HG03108 (cell line): Measurements from ENCODE around the gene CYP4F22.
"Not testable (repeated sequence)": the region's sequence is repeated elsewhere in the genome, so short reads cannot be mapped to it uniquely, and the experiment has no call there.

Experiments
- ATAC-seq: cut with Tn5 transposase; IDR thresholded peaks from one replicate; pipeline ENCODE4 v1.9.1; 2021; ENCODE audit warnings: moderate library complexity; ENCODE audit not compliant: unreplicated experiment

The CYP4F22 gene

GRCh38 chr19:15508035-15508710 lies at the start of gene CYP4F22:
TSS of gene CYP4F22 (plus strand) at chr19:15508525. CDS start at chr19:15525337, 16,812 bp downstream.
- ATAC-seq, result no peak

DNA sequence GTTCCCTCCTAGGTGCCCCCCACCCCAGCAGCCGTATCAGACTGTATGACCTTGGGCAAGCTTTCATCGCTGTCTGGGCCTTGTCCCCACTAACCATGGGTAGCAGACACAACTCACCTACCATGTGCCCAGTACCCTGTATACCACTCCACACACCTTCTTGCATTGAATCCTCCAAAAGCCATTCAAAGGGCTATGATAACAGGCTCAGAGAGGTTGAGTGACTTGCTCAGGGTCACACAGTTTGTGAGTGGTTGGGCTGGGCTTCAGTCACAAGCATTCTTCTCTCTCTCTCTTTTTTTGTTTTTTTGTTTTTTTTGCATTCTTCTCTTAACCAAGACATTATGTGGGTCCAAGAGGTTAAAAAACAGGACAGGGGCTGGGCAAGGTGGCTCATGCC lies 46.6 kb upstream of the CYP4F22 start:
- no peak for ATAC-seq

GRCh38 chr19:15463861-15464371 lies 44.4 kb upstream of the CYP4F22 start:
- peak; percentile 37 for ATAC-seq

DNA sequence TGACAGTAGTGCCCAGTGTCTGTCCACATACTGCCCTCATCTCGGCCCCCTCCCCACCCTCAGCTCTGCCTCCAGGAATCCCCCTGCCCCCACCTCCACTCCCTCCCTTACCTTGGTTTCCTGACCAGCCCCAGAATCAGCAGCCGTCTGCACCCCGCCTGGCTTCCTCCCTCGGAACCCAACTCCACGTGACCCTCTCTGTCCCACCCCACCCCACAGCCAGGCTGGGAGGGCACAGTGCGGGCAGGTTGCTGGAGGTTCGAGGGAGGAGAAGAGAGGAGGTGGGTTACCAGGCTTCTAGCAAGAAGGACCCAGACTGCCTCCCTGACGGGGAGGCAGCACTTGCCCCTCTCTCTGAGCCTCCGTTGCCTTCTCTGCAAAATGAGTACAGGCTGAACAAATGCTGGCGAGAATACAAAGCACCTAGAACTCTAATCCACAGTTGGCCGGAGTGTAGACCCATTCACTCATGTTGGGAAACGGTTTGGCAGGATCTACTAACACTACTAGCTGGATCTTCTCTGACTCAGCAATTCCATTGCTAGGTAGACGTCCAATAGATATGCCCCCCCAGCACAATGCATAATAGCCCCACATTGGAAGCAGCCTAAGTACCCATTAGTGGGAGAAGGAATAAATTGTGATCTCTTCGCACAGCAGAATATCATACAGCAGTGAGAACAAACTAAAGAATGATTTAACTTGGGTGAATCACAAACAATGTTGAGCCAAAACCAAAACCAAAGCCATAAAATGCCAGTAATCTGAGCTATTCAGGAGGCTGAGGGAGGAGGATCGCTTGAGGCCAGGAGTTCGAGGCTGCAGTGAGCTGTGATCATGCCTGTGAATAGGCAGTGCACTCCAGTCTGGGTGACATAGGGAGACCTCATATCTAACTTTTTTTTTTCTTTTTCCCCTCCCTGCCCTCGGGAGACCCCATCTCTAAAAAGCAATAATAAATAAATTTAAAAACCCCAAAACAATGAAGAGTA lies 43.6 kb upstream of the CYP4F22 start, which contains the start of gene RASAL3:
TSS of gene RASAL3 (minus strand) at position 151 of the 992 bp plus-strand sequence. CDS start 186 bp downstream, outside the sequence.
- peak; percentile 40 for ATAC-seq

- ATAC-seq, result peak; percentile 63
Measured at GRCh38 chr19:15466851-15467733, 41.2 kb upstream of the CYP4F22 start.

- no peak for ATAC-seq
Measured at GRCh38 chr19:15467734-15468214, 40.6 kb upstream of the CYP4F22 start.

- ATAC-seq, result no peak
Measured at GRCh38 chr19:15468675-15469512, 39.4 kb upstream of the CYP4F22 start.

DNA sequence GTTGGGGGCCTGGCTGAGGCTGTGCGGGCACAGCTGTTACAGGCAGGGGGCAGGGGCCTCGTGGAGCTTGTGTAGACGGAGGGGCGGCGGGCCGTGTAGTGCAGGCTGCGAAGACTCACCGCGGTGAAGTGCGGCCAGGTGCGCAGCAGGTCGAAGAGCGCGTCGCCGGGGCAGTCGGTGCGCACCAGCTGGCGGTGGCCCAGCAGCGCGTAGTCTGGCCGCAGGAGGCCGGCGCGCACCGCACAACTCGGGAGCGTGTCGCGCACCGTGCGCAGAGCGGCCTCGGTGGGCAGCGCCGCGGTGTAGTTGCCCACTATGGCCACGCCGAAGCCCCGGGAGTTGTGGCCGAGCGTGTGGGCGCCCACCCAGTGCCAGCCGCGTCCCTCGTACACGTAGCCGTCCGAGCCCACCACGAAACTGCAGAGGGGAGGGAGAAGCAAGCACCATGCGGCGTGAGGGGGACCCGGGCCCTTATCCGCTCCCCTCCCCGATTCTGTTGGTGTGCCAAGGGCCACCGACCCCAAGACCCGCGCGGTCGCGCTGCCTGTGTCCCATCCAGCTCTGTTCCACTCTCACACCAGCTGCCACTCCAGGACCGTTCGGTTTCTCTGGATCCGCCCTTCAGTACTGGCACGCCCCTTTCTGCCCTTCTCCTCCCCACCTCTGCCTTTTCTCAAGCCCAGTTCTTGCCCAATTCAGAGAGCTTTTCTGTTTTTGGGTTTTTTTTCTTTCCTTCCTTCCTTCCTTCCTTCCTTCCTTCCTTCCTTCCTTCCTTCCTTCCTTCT lies 38.6 kb upstream of the CYP4F22 start:
- ATAC-seq, result no peak

- ATAC-seq, result no peak
Measured at GRCh38 chr19:15471639-15472101, 36.7 kb upstream of the CYP4F22 start.

DNA sequence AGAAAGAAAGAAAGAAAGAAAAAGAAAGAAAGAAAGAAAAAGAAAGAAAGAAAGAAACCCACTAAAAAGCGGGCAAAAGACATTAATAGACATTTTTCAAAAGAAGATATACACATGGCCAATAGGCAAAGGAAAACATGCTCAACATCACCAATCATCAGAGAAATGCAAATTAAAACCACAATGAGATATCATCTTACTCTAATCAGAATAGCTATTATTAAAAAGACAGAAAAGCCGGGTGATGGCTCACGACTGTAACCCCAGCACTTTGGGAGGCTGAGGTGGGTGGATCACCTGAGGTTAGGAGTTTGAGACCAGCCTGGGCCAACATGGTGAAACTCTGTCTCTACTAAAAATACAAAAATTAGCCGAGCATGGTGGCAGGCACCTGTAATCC lies 34.5 kb upstream of the CYP4F22 start:
- not testable (repeated sequence) for ATAC-seq

DNA sequence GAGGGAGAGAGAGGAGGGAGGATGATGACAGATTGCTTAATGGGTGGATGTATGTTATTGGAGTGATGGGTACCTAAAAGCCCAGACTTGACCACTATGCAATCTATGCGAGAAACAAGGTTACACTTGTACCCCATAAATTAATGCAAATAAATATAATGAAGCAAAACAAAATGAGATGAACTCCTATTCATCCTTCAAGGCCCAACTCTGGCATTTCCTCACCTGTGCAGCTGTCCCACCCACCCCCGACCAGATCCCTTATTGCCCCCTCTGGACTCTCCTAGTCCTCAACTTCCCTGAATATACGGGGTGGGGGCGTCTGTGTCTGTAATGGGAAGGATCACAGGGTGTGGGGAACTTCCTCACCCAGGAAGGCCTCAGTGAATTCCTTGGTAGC lies 33.2 kb upstream of the CYP4F22 start:
- no peak for ATAC-seq

- no peak for ATAC-seq
Measured at GRCh38 chr19:15475611-15476010, 32.7 kb upstream of the CYP4F22 start.

GRCh38 chr19:15476325-15476724 lies 32.0 kb upstream of the CYP4F22 start:
- no peak for ATAC-seq

DNA sequence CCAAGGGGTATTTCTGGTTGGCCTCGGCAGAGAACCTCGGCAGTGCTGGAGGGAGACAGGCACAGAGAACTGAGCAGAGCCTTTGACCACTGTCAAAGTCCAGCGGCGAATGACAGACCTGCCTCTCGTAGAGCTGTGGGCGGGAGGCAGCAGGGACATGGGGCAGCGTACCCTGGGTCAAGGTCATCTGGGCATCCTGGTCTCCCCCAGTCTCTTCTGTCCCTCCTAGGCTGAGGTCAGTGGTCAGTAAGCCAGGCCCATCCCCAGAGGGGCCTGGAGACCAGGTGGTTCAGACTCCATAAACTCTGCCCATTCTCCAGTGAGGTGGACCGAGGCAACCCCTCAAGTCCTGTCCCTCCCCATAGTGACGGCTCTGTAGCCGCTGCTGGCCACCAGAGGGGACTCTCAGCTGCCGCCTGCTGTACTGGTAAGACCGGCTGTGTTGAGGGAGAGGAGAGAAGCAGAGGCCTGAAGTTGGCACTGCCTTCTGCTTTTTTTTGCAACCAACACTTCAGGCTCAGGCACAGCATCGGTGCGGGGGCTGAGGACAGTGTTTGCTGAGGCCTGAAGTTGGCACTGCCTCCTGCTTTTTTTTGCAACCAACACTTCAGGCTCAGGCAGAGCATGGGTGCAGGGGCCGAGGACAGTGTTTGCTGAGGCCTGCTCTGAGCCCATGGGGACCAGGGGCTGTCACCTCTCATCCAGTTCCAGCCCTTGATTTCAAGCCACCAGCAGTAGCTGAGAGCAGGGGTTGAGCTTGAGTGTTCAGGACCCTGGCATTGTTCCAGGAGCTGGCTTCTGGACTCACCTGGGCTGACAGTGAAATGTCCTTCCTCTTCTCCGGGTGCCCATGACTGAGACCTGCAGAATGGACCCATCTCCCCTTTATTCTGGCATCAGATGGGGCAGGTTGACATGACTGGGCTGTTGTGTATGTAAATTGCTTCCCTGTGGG lies 28.7 kb upstream of the CYP4F22 start, which contains the start of gene PGLYRP2:
TSS of gene PGLYRP2 (minus strand) at position 111 of the 955 bp plus-strand sequence. CDS start 130 bp downstream, outside the sequence.
- no peak for ATAC-seq

DNA sequence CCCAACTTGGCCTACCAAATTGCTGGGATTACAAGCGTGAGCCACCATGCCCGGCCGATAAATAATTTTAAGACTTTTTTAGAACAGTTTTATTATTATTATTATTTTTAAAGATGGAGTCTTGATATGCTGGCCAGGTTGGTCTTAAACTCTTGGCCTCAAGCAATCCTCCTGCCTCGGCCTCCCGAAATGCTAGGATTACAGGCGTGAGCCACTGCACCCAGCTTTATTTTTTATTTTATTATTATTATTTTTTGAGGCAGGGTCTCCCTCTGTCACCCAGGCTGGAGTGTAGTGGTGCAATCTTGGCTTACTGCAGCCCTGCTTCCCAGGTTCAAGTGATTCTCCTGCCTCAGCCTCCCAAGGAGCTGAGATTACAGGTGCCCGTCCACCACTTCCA lies 27.3 kb upstream of the CYP4F22 start:
- not testable (repeated sequence) for ATAC-seq

GRCh38 chr19:15485768-15486167 lies 22.6 kb upstream of the CYP4F22 start:
- ATAC-seq, result not testable (repeated sequence)

- ATAC-seq, result no peak
Measured at GRCh38 chr19:15487038-15487437, 21.3 kb upstream of the CYP4F22 start.
